GM18909 (cell line): ENCODE measurements around the gene SP8.
A peak's percentile ranks its signal among the peaks of the same experiment; 100 is the strongest.

Experiments used
- ATAC-seq: cut with Tn5 transposase; IDR thresholded peaks from one replicate; pipeline ENCODE4 v1.9.1; 2021; ENCODE audit warnings: mild to moderate bottlenecking; ENCODE audit not compliant: unreplicated experiment, poor library complexity

Gene SP8

DNA sequence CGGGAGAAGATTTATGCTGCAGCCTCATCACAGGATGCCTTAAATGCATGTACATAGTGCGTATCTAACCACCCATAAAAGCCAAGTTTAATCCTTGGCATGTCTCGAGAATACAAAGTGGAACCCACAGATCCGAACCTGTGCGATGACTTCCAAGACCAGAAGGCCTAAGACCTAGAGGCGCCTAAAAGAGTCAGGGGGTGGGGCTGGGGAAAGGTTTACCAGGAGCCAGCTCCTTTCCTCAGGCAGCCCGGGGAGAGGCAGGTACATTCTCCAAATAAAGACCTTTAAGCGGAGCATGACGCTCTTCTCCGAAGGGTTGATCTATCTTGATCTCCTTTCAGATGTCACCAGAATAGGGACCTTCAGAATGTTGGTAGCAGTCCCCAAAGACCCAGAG, 9.7 kb downstream of the SP8 start:
- no peak for ATAC-seq

- no peak for ATAC-seq
Measured at GRCh38 chr7:20776214-20776911, 10.3 kb downstream of the SP8 start.

- ATAC-seq: no peak
Measured at GRCh38 chr7:20754001-20754400, 32.7 kb downstream of the SP8 start.

- ATAC-seq: no peak
Measured at GRCh38 chr7:20749906-20750305, 36.8 kb downstream of the SP8 start.

GRCh38 chr7:20748853-20749252, 37.8 kb downstream of the SP8 start:
- no peak for ATAC-seq

- no peak for ATAC-seq
Measured at GRCh38 chr7:20747001-20747400, 39.7 kb downstream of the SP8 start.

- no peak for ATAC-seq
Measured at GRCh38 chr7:20745702-20746101, 41.0 kb downstream of the SP8 start.

GRCh38 chr7:20744954-20745446, 41.7 kb downstream of the SP8 start:
- no peak for ATAC-seq

GRCh38 chr7:20742913-20743312, 43.8 kb downstream of the SP8 start:
- ATAC-seq: peak; percentile 56

GRCh38 chr7:20741801-20742200, 44.9 kb downstream of the SP8 start:
- peak; percentile 71 for ATAC-seq

- ATAC-seq: peak; percentile 9
Measured at GRCh38 chr7:20738518-20739481, 47.9 kb downstream of the SP8 start.

GRCh38 chr7:20737840-20738448, 48.7 kb downstream of the SP8 start:
- peak; percentile 55 for ATAC-seq

DNA sequence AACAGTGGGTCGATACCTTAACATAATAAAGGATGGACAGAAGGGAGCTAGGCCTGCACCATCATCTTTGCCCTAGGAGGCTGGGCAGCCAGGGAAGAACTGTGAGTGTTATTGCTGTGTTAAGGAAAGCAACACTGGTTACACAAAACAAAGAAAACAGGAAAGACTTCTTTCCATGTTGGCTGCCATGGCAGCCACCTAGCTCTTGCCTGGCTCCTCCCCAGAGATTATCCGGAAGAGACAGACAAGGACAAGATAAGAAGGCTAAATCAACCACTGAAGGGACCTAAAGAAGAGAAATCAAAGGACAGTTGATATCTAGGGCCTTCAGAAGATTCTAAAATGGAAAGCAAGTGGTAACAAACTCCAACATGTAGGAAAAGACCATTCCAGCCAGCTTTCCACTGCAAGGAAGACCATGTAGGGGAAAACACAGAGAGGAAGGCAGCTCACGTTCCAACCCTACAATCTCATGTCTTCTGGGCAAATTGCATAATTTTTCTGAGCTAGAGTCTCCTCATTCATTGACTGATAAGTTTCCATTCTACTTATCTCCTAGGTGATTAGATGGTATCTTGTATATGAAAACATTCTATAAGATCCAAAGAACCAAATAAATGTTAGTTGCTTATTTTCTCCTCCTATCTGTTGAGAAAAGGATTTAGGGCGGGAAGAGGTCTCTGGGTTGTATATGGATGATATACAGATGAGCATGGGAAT, 51.2 kb downstream of the SP8 start:
- ATAC-seq: no peak
